T-helper 9 cell (primary cell): ENCODE measurements around the gene RASGRF1.

Experiments
- DNase-seq: peaks from one replicate; pipeline ENCODE4 v3.0.0-alpha.2; 2020

The RASGRF1 gene

DNA sequence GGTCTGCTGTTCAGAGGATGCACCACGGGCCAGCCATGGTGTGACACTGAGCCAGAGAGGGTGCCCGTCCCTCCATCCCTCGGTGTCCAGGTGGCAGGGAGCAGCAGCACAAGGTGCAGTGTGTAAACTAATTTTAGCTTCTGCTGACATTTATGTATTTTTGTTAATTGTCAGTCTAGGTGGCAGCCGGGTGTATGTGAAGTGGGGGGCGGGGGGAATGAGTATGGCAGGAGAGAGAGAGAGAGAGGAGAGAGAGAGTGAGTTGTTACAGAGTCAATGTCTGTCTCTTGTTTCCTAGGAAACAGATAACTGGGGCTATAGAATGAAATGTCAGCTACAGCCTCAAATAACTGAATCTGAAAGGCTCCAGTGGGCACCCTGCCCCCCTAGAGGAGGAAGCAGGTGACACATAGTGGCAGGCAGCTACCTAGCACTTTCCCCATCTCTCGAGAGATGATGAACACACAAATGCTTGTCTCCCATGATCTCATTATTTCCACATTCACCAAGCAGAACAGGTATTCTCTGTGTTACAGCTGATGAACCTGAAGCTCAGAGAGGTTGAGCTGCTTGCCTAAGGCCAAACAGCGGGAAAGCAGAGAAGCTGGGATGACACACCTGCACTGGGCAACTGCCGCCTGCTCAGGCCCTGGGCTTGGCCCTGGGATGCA, 24.7 kb downstream of the RASGRF1 start:
- no peak for DNase-seq

DNA sequence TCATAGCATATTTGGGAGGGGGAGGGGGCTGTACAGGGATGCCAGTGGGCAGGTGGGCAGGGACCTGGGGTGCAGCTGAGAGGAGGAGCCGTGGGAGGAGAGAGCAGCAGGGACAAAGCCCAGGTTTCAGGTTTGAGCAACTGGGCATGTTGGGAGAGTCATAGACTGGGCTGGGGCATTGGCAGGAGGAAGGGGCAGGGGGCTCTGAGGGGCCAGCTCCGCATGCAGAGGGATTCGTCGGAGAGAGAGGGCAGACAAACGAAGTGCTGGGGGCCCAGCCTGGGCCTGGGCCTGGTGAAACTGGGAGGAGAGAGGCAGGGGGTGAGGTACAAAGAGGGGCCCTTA, 25.2 kb downstream of the RASGRF1 start:
- DNase-seq = no peak

DNA sequence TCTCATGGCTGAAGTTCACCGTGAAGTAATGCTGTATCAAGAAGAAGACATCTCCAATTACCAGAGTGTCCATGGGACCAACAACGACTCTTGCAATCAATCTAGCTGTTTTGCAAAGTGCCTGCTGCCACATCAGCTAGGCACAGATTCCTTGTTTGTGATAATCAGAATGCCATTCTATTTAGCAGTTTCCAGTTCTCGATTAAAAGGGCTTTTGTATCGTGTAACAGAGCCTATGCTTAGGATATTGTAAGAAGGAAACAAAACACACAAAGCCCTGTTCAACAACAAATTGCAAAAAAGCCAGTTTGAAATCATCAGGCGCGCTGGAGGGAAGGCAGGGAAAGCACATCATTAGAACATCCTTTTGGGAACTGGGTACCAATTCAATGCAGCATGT, 26.1 kb downstream of the RASGRF1 start:
- no peak for DNase-seq

DNA sequence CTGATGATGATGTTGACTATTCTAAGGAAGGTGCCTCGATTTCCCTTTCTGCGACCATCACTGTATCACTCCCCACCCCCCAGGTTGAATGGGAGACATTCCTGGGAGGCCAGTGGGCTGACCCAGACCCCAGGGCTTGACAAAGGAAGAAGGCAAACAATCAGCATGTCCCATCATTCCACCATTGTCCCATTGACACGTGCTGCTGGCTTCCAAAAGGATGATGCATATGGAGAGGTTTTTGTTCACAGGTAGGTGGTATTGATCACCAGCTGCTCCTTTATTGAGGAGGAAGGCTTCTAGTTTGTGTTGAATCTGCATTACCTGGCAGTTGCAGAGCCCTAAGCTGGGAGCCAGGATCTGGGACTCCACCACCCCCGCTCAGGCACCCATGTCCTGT, 30.4 kb downstream of the RASGRF1 start:
- no peak for DNase-seq

DNA sequence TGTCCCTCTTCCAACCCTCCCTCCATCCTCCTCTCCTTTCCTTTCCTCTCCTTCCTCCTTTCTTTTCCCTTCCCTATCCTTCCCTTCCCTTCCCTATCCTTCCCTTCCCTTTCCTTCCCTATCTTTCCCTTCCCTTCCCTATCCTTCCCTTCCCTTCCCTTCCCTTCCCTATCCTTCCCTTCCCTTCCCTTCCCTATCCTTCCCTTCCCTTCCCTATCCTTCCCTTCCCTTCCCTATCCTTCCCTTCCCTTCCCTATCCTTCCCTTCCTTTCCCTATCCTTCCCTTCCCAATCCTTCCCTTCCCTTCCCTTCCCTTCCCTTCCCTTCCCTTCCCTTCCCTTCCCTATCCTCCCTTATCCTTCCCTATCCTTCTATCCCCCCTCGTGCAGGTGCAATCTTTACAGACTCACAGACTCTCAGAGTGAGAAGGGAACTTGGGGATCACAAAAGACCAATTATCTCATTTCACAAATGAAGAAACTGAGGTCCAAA, 31.5 kb downstream of the RASGRF1 start:
- DNase-seq = no peak

DNA sequence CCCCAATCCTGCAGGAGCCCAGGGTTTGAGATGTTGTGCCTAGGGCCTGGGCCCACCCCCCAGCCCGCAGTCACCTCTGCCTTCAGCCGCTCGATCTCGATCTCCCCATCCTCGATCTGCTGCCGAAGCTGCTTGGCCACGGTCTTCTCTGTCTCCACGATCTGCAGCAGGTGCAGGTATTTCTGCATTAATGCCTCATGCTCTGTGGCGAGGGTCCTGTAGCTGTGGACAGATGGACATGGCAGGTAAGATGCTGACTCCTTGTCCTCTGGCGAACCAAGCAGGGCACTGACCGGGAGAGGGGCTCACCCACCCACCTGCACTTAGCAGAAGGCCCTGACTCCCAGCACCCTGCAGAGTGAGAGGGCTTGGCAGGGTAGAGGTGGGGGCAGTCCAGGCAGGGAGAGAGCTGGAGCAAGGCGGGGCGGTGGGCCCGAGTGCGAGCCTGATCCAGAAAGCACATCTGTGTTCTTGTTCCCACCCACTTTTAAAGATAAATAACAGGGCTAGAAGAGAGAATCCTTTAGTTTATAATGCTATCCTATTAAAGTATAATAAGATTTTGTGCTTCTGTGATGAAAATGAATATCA, 32.2 kb downstream of the RASGRF1 start:
- DNase-seq = no peak

DNA sequence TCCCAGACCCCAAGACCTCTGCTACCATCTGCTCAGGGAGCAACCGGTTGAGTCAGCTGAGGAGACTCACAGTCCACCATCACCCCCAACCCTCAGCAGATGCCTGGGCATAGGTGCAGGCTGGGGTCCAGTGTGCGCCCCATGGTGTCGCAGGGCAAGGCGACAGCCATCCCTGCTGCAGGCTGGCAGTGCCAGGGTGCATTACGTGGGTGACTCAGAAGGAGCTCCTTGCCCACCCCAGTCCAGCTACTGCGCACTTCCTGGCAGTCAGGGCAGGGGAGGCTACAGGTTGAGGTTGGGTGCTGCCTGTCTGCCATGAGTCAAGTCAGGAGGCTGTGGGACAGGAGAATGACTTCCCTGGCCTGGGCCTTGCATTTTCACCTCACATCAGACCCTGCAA, 33.5 kb downstream of the RASGRF1 start:
- DNase-seq = no peak

DNA sequence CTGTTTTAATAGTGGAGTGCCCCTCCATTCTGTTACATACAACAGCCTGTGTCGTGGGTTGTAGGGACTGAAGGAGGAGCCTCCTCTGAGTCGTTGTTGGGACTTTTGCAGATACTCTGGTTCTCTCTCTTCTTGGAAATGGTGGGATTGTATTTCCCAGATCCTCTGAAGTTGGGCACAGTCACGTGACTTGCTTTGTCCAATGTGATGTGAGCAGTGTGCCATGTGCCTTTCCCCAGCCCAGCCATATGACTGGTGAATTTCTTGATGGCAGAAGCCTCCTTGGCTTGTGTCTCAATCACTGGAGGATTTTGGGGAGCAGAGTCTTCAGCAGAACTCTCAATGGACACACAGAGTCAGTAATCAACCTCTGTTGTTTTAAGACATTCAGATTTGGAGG, 36.2 kb downstream of the RASGRF1 start:
- DNase-seq = no peak

DNA sequence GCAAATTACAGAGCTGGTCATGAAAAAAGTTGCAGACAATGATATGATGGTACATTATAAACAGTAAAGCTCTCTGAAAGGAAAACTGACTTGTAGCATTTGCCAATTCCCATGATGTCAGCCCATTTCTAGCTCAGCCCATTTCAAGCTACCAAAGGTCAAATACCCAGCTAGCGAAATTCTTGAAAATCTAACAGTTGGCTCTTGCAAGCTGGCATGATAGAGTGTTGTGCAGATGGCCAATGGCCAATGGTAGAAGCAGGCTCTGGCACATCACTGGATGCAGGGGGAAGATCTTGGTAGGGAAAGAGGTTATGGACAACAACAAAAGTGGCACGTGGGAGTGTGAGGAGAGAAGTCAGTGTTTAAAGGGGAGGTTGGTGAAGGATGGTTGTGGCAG, 36.7 kb downstream of the RASGRF1 start:
- no peak for DNase-seq

DNA sequence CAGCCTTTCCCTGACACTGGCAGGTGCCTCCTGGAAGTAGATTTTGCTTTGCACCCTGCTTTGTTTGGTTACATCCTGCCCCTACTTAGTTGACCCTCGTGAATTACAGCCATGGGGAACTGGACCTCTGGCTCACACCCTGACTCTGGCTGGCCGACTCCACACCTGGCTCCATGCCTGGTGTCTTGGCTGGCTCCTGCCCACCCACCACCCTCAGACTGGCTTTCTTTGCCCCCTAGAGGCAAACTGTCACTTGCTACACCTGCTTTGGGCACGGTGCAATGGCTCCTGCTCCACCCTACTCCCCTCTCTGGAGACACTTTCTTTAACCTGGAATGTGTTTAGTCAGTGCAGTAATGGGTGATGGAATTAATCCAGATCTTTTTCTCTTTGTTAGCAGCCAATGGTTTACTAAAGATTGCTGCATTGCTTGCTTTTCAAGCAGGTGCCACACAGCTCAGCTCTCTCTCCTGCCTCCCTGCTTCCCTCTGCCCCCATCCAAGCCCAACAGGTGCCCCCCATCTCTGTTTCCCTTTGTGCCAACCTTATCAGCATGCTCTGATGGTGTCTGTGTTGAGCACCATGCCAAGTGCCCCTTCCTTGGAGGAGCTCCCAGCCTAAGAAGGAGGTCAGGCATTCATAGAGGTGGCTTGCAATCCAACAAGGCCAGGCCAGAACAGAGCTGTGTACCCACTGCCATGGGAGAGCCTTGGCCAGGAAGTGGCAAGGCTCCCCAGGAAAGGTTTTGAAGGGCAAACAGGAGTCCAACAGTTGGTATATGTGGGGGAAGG, 38.4 kb downstream of the RASGRF1 start:
- no peak for DNase-seq

DNA sequence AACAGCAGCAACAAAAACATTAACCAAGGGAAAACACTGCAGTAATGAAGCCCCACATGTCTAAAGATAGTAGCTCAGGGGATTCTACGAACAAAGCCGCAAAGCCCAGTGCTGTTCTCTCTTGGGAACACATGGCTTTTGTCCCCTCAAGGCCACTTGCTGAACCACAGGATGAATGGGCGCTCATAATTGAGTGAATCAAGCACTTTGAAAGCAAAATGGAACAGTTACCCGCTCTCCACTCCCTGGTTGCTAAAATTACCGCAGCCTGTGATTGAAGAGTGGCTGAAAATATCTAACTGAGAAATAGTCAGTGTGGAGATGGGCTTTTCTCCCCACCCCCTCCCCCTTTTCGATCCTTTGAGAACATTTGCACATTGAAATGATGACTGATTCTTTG, 39.6 kb downstream of the RASGRF1 start:
- no peak for DNase-seq

DNA sequence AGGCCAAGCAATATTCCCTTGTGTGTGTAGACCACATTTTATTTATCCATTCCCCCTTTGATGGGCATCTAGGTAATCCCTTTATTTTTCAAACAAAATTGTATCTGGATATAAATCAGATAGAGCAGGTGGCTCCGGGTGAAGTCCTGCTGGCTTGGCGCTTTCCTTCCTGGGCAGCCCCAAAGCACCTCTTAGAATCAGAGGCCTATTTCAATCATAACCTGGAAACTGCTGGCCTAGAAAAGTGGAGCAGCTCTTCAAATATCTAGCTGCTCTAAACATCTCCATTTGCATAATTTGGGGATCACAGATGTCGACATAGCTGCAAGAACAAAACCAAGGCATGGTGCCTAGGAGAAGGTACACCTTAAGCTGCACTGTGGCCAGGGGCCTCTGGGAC, 40.2 kb downstream of the RASGRF1 start:
- DNase-seq = no peak

DNA sequence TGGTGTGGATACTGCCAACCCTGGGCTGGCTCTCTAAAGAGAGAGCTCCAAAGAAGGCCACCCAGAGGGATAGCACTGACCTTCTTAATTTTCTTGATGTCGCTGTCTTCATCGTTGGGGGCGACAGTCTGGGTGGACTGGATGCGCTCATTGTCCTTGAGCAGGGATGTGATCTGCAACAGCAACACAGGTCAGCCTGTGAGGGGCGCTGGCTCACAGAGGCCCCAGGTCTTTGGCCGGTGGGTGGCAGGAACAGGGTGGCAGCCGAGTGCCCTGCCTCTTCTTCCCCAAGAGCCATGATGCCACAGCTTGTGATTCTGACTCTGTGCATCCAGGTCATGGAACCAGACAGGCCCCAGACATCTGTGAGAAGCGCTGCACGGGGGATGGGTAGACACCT, 41.2 kb downstream of the RASGRF1 start:
- no peak for DNase-seq

DNA sequence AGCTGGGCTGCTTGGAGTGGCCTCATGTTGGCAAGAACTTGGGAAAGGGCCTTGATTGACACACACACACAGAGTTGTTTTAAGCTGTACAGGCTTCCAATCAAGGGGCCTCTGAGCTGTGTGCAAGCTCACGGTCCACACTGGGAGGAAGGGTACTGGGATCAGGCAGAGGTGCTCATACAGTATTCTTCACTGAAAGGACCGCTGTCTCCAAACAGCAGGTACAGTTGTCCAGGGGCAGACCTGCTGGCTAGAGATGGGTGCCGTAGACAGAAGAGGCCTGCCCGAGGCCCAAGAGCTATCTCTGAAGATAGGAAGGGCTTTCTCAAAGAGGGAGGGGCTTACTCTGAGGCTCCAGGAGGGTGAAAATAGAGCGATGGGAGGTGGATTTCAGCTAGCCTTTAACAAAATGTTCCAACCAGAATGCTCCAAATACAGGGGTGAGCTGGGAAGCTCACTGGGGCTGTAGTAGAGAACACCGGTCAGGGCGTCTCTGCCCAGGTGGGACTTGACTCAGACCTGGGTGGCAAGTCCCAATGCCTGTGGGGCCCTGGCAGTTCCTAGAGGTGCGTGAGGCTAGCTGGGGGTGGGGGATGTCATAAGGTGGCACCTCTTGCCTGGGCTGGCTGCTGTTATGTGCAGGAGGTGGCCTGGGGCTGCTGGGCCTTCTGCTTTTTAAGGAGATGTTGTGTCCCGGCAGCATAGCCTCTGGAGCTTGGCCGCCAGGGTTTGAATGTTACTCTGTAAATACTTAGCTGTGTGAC, 42.7 kb downstream of the RASGRF1 start:
- no peak for DNase-seq

DNA sequence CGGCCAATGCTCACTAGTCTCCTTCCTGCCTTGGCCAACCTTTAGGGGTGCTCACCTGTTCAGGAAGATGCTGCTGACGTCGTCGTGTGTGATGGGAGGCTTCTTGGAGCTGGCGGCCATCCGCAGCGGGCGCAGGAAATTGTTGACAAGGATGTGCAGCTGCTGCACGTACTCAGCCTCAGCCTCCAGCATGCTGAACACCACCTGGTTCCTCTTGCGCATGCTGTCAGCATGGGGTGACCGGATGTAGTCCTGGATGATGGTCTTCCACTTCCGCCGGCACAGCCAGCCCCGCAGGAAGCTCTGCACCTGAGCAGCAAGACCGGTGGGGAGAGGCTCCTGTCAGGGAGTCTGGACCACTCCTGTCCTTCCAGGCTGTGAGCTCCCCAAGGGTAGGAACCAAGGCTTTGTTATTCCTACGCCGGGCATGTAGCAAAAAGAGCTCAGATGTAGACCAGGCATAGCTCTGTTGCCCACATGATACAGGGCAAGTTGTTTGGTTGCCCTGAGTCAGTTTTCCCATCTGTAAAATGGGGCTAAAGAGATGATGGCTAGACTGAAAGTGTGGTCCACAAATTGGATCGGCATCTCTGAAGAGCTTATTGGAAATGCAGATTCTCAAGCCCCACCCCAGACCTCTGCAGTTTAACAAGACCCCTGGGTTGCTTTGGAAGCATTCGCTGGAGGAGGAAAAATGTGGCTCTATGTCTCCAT, 43.7 kb downstream of the RASGRF1 start:
- DNase-seq = no peak

DNA sequence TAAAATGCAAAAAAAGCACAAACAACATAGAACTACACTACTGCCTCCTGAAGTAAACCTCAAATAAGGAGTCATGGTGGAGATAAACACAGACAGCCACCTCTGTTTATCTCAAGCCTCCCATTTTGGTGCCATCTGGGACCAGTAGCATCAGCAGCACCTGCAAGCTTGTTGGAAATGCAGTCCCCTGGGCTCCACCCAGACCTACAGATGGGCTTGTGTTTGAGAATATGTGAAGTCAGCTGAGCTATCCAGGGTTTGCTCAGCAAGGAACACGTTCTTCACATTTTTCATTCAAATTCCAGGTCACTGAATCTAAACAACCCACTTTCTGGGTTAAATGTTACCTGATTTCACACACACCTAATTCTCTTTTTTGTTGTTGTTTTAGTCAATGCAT, 45.5 kb downstream of the RASGRF1 start:
- no peak for DNase-seq

DNA sequence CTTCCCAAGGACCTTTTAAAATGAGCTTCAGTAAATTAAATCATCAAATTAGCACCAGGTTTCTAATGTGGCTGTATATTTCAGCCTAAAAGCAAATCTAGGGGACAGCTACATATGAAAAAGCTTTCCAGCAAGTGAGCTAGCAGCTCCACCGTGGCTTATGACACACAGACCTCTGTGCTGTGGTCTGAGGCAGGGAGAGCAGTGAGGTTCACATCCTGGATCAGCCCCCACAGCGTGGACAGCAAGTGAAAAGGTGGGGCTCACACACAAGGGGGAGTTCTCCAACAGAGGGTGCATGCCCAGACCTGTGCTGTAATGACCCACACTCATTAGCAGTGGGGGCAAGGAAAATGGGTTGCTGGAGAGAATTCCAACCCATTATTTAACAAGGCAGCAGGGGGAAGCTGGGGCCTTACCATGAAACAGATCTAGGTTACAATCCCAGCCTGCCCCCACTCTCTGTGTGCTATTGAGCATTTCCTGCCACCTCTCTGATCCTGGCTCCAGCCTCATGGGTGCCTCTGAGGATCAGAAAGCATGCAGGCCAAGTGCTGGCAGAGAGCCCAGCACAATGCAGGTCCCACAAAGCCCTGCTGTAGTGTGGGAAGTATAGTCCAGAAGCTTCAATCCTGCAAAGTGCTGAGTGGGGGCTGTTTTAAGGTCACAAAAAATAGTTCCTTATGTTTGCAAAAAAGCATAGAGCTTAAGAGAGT, 48.2 kb downstream of the RASGRF1 start:
- DNase-seq = no peak

DNA sequence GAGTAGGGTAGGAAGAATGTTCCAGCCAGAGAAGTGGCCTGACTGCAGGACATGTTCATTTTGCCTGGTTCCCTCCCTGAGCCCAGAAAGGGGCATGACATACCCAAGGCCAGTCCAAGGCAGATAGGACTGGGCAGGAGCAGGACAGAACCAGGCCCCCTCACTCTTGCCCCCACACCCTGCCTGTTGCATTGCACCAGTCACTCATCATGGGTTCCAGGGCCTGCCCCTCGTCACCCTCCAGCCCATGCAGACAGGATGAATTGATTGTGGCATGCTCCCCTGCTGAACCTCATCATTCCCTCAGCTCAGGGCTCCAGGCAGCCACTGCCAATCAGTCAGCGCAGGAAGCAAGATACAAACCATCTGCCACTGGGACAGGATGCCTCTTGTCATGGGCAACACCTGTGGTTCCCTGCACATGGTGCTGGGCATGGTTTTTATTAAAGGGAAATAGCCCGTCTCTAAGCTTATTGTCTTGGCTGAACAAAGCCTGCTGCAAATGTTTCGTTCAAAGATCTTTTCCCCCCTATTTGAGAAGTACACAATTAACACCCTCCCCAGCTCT, 48.9 kb downstream of the RASGRF1 start:
- DNase-seq = no peak

DNA sequence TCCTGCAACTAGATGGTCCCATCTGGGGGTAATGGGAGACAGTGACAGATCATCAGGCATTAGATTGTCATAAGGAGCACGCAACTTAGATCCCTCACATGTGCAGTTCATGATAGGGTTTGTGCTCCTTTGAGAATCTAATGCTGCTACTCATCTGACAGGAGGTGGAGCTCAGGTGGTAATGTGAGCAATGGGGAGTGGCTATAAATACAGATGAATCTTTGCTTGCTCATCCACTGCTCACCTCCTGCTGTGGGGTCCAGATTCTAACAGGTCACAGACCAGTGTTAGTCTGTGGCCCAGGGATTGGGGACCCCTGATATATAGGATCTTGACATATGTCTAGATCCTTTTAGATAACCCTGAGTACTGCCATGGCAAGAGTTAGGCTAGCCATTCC, 52.7 kb downstream of the RASGRF1 start:
- no peak for DNase-seq

DNA sequence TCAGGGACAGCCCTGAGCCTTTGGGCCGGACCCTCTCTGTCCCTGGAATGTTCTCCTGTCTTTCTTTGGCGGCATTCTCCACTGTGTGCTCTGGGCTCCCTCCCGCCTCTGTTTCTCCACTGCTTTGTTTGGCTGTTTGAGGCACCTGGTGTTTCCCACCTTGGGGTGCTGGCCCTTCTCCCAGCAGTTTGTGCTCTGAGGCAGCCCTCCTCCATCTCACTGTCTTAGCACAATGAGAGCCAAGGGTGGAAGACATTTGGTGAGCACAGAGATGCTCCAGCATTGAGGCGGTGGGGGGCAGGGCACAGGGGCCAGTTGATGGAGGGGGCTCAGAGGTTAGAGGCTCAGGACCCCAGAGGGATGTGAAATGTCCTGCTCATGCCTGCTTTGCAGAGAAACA, 54.3 kb downstream of the RASGRF1 start:
- no peak for DNase-seq

DNA sequence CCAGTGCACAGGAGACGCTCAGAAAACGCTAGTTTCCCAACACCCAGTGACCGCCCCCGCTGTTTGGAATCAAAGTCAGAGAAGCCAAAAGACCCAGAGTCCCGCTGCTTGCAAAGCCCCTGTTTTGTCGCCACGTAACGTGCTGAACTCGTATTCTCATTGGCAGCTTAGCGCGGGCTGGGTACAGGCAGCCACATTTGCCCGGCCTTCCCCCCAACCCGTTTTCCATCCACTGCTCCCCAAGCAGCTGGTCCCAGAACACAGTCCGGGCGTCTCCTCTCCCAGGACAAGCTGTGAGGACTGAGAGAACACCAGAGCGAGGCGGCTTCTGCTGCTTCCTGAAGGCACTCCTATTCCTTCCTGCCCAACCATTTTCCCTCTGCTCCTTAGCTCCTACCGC, 54.8 kb downstream of the RASGRF1 start:
- DNase-seq = no peak

DNA sequence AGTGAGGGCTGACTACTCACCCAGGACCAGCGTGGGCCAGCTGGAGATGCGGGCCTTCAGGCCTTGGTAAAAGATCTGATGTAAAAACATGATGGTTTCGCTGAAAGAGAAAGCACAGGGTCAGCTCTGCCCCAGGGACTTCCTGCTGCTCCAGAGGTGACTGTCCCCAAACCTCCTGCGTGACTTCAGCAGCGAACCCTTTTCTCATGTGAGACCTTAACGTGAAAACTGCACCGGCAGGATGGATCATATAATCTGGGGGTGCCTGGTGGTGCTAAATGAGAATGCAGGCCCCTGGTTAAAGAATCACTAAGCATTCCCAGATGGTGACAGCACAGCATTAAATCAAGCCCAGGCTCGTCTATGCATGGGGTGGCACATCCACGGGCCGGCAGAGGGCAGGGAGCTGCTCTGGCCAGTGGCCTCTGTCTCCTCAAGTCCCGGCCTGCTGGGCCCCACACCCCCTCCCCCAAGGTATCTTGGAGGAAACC, 55.4 kb downstream of the RASGRF1 start:
- no peak for DNase-seq
